Activated naive CD4-positive, alpha-beta T cell treated with anti-CD3 and anti-CD28 coated beads for 36 hours (primary cell): ENCODE data around the gene PLAAT1. TPM values are rescaled to one million over a fixed set of nuclear protein-coding genes. Genes with fewer than 3 reads are reported as not detected.

Experiments
- CTCF ChIA-PET: fragments of 350-600 bp; sonication (Branson Sonifier 250); formaldehyde crosslinking; loops from one replicate; lab custom pipeline; 2021; ENCODE audit warnings: antibody characterized with exemption; lab: Charles Lee
- DNase-seq: peaks from one replicate; pipeline ENCODE4 v3.0.0-alpha.2; 2020
- H3K27ac Mint-ChIP-seq: one replicate; pipeline ENCODE4 v1.8.0; 2021; ENCODE audit warnings: mild to moderate bottlenecking, mixed read lengths
- H3K27me3 Mint-ChIP-seq: one replicate; pipeline ENCODE4 v1.8.0; 2021; ENCODE audit warnings: low read depth, mixed read lengths
- H3K36me3 Mint-ChIP-seq: one replicate; pipeline ENCODE4 v1.8.0; 2021; ENCODE audit warnings: low read depth, mixed read lengths
- H3K4me1 Mint-ChIP-seq: one replicate; pipeline ENCODE4 v1.8.0; 2021; ENCODE audit warnings: low read depth, mixed read lengths
- H3K4me3 Mint-ChIP-seq: one replicate; pipeline ENCODE4 v1.8.0; 2021; ENCODE audit warnings: mild to moderate bottlenecking, moderate library complexity, mixed read lengths
- H3K9me3 Mint-ChIP-seq: one replicate; pipeline ENCODE4 v1.8.0; 2021; ENCODE audit warnings: mixed read lengths
- intact Hi-C: fragments of 100-400 bp; cut with micrococcal nuclease; formaldehyde crosslinking; loops from one replicate; pipeline ENCODE4 v1.15.1; 2023
- total RNA-seq, 2 experiments: library from RNA; stranded (reverse); gene quantifications; one replicate each; pipeline ENCODE4 v1.2.3, GENCODE V29; 2021

PLAAT1 gene
- not detected for total RNA-seq

- peaks cover 34% of the 10 kb centered on the region for H3K27me3 Mint-ChIP-seq
- H3K4me1 Mint-ChIP-seq: peaks cover 3% of the 10 kb centered on the region
- no peak within 1 kb of the TSS for H3K27ac Mint-ChIP-seq
- H3K4me3 Mint-ChIP-seq: peak within 1 kb of the TSS; percentile 45
- intact Hi-C loops: no loop called here
- no peaks in the 10 kb centered on the region for H3K36me3 Mint-ChIP-seq
- CTCF ChIA-PET: no interaction called here
- peaks cover 2% of the 10 kb centered on the region for H3K9me3 Mint-ChIP-seq
- peak; percentile 13 for DNase-seq
These were observed at the start of gene PLAAT1 for GRCh38 chr3:193240850-193241706. PLAAT1 (plus strand) TSS chr3:193241222; CDS start chr3:193255651, 14,429 bp downstream.

- intact Hi-C loops: no loop called here
- no peaks in the 10 kb centered on the region for H3K4me1 Mint-ChIP-seq
- H3K36me3 Mint-ChIP-seq: no peaks in the 10 kb centered on the region
- H3K4me3 Mint-ChIP-seq: no peak overlapping the region
- H3K9me3 Mint-ChIP-seq: no peaks in the 10 kb centered on the region
- CTCF ChIA-PET: interaction anchor here (0.6 kb wide), 1 partner anchor 63 kb away, joined by 4 read pairs; no protein-coding TSS in a partner anchor
- no peak overlapping the region for H3K27ac Mint-ChIP-seq
- peaks cover 2% of the 10 kb centered on the region for H3K27me3 Mint-ChIP-seq
- no peak for DNase-seq
These were observed 46.7 kb upstream of the PLAAT1 start for GRCh38 chr3:193194371-193194770.

- no peaks in the 10 kb centered on the region for H3K4me1 Mint-ChIP-seq
- no peaks in the 10 kb centered on the region for H3K27me3 Mint-ChIP-seq
- H3K4me3 Mint-ChIP-seq: no peak overlapping the region
- intact Hi-C loops: no loop called here
- DNase-seq: no peak
- CTCF ChIA-PET: no interaction called here
- H3K27ac Mint-ChIP-seq: no peak overlapping the region
- no peaks in the 10 kb centered on the region for H3K9me3 Mint-ChIP-seq
- H3K36me3 Mint-ChIP-seq: no peaks in the 10 kb centered on the region
These were observed 44.3 kb upstream of the PLAAT1 start for GRCh38 chr3:193196746-193197145.

- DNase-seq: no peak
- CTCF ChIA-PET: no interaction called here
- Mint-ChIP-seq H3K27me3 (peaks cover 6% of the 10 kb centered on the region), H3K4me1 (no peaks in the 10 kb centered on the region), H3K36me3 (no peaks in the 10 kb centered on the region), H3K9me3 (no peaks in the 10 kb centered on the region), H3K4me3 (no peak overlapping the region), H3K27ac (no peak overlapping the region)
- intact Hi-C loops: no loop called here
These were observed 33.4 kb upstream of the PLAAT1 start for GRCh38 chr3:193207290-193208273.

GRCh38 chr3:193210618-193211017, 30.4 kb upstream of the PLAAT1 start:
- Mint-ChIP-seq H3K27me3 (peaks cover 7% of the 10 kb centered on the region), H3K4me1 (no peaks in the 10 kb centered on the region), H3K27ac (no peak overlapping the region), H3K36me3 (no peaks in the 10 kb centered on the region), H3K9me3 (no peaks in the 10 kb centered on the region), H3K4me3 (no peak overlapping the region)
- DNase-seq: no peak
- intact Hi-C loops: no loop called here
- CTCF ChIA-PET: no interaction called here

- CTCF ChIA-PET: no interaction called here
- Mint-ChIP-seq H3K4me1 (no peaks in the 10 kb centered on the region), H3K36me3 (no peaks in the 10 kb centered on the region), H3K9me3 (no peaks in the 10 kb centered on the region), H3K27ac (no peak overlapping the region), H3K27me3 (peaks cover 7% of the 10 kb centered on the region), H3K4me3 (no peak overlapping the region)
- DNase-seq: no peak
- intact Hi-C loops: no loop called here
These were observed 29.8 kb upstream of the PLAAT1 start for GRCh38 chr3:193211173-193211572.

- no peak overlapping the region for H3K4me3 Mint-ChIP-seq
- peaks cover 10% of the 10 kb centered on the region for H3K27me3 Mint-ChIP-seq
- intact Hi-C loops: no loop called here
- no peaks in the 10 kb centered on the region for H3K36me3 Mint-ChIP-seq
- H3K27ac Mint-ChIP-seq: no peak overlapping the region
- no peaks in the 10 kb centered on the region for H3K9me3 Mint-ChIP-seq
- CTCF ChIA-PET: no interaction called here
- no peak for DNase-seq
- no peaks in the 10 kb centered on the region for H3K4me1 Mint-ChIP-seq
These were observed 29.0 kb upstream of the PLAAT1 start for GRCh38 chr3:193211984-193212383.

- intact Hi-C loops: no loop called here
- Mint-ChIP-seq H3K27ac (no peak overlapping the region), H3K36me3 (no peaks in the 10 kb centered on the region), H3K4me1 (no peaks in the 10 kb centered on the region), H3K9me3 (no peaks in the 10 kb centered on the region), H3K27me3 (peaks cover 10% of the 10 kb centered on the region), H3K4me3 (no peak overlapping the region)
- no peak for DNase-seq
- CTCF ChIA-PET: no interaction called here
These were observed 28.2 kb upstream of the PLAAT1 start for GRCh38 chr3:193212844-193213243.

- DNase-seq: no peak
- intact Hi-C loops: no loop called here
- CTCF ChIA-PET: no interaction called here
- no peaks in the 10 kb centered on the region for H3K9me3 Mint-ChIP-seq
- no peak overlapping the region for H3K4me3 Mint-ChIP-seq
- H3K27ac Mint-ChIP-seq: no peak overlapping the region
- no peaks in the 10 kb centered on the region for H3K36me3 Mint-ChIP-seq
- peaks cover 10% of the 10 kb centered on the region for H3K27me3 Mint-ChIP-seq
- no peaks in the 10 kb centered on the region for H3K4me1 Mint-ChIP-seq
These were observed 26.6 kb upstream of the PLAAT1 start for GRCh38 chr3:193214445-193214844.

- Mint-ChIP-seq H3K4me1 (no peaks in the 10 kb centered on the region), H3K9me3 (no peaks in the 10 kb centered on the region), H3K36me3 (no peaks in the 10 kb centered on the region), H3K27ac (no peak overlapping the region), H3K27me3 (peaks cover 8% of the 10 kb centered on the region), H3K4me3 (no peak overlapping the region)
- intact Hi-C loops: no loop called here
- CTCF ChIA-PET: interaction anchor here (1.4 kb wide), 1 partner anchor 13 kb away, joined by 3 read pairs; no protein-coding TSS in a partner anchor
- no peak for DNase-seq
These were observed 15.5 kb upstream of the PLAAT1 start for GRCh38 chr3:193225302-193226125.

GRCh38 chr3:193228206-193228605, 12.8 kb upstream of the PLAAT1 start:
- CTCF ChIA-PET: no interaction called here
- peaks cover 8% of the 10 kb centered on the region for H3K27me3 Mint-ChIP-seq
- intact Hi-C loops: no loop called here
- H3K9me3 Mint-ChIP-seq: no peaks in the 10 kb centered on the region
- DNase-seq: no peak
- no peak overlapping the region for H3K27ac Mint-ChIP-seq
- no peaks in the 10 kb centered on the region for H3K4me1 Mint-ChIP-seq
- no peaks in the 10 kb centered on the region for H3K36me3 Mint-ChIP-seq
- no peak overlapping the region for H3K4me3 Mint-ChIP-seq
